NCI-H2029 treated with DMSO at 0.1 percent for 48 hours (cell line): ENCODE measurements around the gene TCHP.
"Not testable (repeated sequence)": the region's sequence is repeated elsewhere in the genome, so short reads cannot be mapped to it uniquely, and the experiment has no call there.

Source experiments
- DNase-seq: peaks from one replicate; lab custom pipeline; 2025; lab: John Stamatoyannopoulos, UW

TCHP gene

GRCh38 chr12:109910254-109910968 lies 10.3 kb downstream of the TCHP start:
- DNase-seq = no peak

GRCh38 chr12:109910969-109911348 lies 10.9 kb downstream of the TCHP start:
- no peak for DNase-seq

GRCh38 chr12:109912855-109913321 lies 12.8 kb downstream of the TCHP start:
- DNase-seq = no peak

GRCh38 chr12:109914461-109914860 lies 14.4 kb downstream of the TCHP start:
- no peak for DNase-seq

- no peak for DNase-seq
Measured at GRCh38 chr12:109915171-109916040, 15.3 kb downstream of the TCHP start.

GRCh38 chr12:109916045-109916444 lies 16.0 kb downstream of the TCHP start:
- no peak for DNase-seq

- DNase-seq = no peak
Measured at GRCh38 chr12:109919456-109919855, 19.4 kb downstream of the TCHP start.

GRCh38 chr12:109920261-109920780 lies 20.2 kb downstream of the TCHP start:
- DNase-seq = no peak

- no peak for DNase-seq
Measured at GRCh38 chr12:109921982-109922381, 21.9 kb downstream of the TCHP start.

- DNase-seq = no peak
Measured at GRCh38 chr12:109923038-109923437, 23.0 kb downstream of the TCHP start.

- no peak for DNase-seq
Measured at GRCh38 chr12:109923481-109924245, 23.6 kb downstream of the TCHP start.

GRCh38 chr12:109925185-109925840 lies 25.2 kb downstream of the TCHP start:
- no peak for DNase-seq

- DNase-seq = no peak
Measured at GRCh38 chr12:109926016-109926415, 25.9 kb downstream of the TCHP start.

- DNase-seq = no peak
Measured at GRCh38 chr12:109926488-109927210, 26.6 kb downstream of the TCHP start.

- DNase-seq = no peak
Measured at GRCh38 chr12:109927622-109928021, 27.5 kb downstream of the TCHP start.

- no peak for DNase-seq
Measured at GRCh38 chr12:109928058-109928656, 28.1 kb downstream of the TCHP start.

GRCh38 chr12:109929326-109929725 lies 29.3 kb downstream of the TCHP start:
- not testable (repeated sequence) for DNase-seq

GRCh38 chr12:109930028-109930800 lies 30.1 kb downstream of the TCHP start:
- DNase-seq = no peak

- DNase-seq = no peak
Measured at GRCh38 chr12:109931143-109931542, 31.1 kb downstream of the TCHP start.
